DND-41 (cell line): ENCODE data around the gene INSC.

ENCODE experiments used
- CTCF ChIP-seq: IDR thresholded peaks from 2 replicates; pipeline ENCODE4 v1.5.1; 2012; ENCODE audit warnings: borderline replicate concordance, low read length, moderate library complexity, mild to moderate bottlenecking; ENCODE audit not compliant: poor library complexity, severe bottlenecking; ENCODE audit errors: extremely low read depth
- EZH2 ChIP-seq: IDR thresholded peaks from 3 replicates; pipeline ENCODE4 v1.6.1; 2012; ENCODE audit warnings: borderline replicate concordance, low read depth, mild to moderate bottlenecking, moderate library complexity, low read length, inconsistent platforms; ENCODE audit not compliant: severe bottlenecking

- TF ChIP-seq CTCF (no peak), EZH2 (no peak)
These were observed 9.1 kb downstream of the INSC start for GRCh38 chr11:15123849-15124248.
